ENCODE measurements around the gene RHBDD3. TPM values are rescaled to one million over a fixed set of nuclear protein-coding genes. Genes with fewer than 3 reads are reported as not detected.

The RHBDD3 gene
- total RNA-seq, 6 donors from 2014 or later = 17.3 to 47.1 (median 27.9) TPM

- 4% methylated on average over 16 of the region's 18 CpGs; no CpG with 5 or more reads in 1 of the 2 donors for WGBS, 2 donors
- Histone ChIP-seq H3K27me3 (peaks cover 0 to 27% (median 17%) of the 10 kb centered on the region in 4 donors), H3K4me3 (peak overlapping the region in 1 of 4 donors; percentile 26), H3K4me1 (peaks cover 74 to 90% (median 80%) of the 10 kb centered on the region in 4 donors), H3K36me3 (no peaks in the 10 kb centered on the region), H3K9me3 (no peaks in the 10 kb centered on the region), H3K27ac (peak overlapping the region; percentile 65 to 90 (median 85))
- peak; percentile 95 to 96 for DNase-seq
- no peak for TF ChIP-seq POLR2A (IDR thresholded peaks at IDR 0.05)
- peak in 2 of 4 donors; percentile 18 to 57 for TF ChIP-seq EP300 (IDR thresholded peaks at IDR 0.05)
- peak; percentile 77 for TF ChIP-seq POLR2AphosphoS5 (IDR thresholded peaks at IDR 0.05)
- no peak for TF ChIP-seq CTCF (IDR thresholded peaks at IDR 0.05)
- ATAC-seq (ENCODE audit: low FRiP score in 2 of 2) = peak; percentile 87 to 89
Measured at GRCh38 chr22:29310863-29311339, 43.1 kb upstream of the RHBDD3 start.

- ATAC-seq (ENCODE audit: low FRiP score in 2 of 2) (peak in 1 of 2 donors; percentile 0), DNase-seq (peak in 1 of 2 donors; percentile 87)
- no peak for TF ChIP-seq EP300 (IDR thresholded peaks at IDR 0.05)
- no peak for TF ChIP-seq POLR2A (IDR thresholded peaks at IDR 0.05)
- no peak for TF ChIP-seq CTCF (IDR thresholded peaks at IDR 0.05)
- TF ChIP-seq POLR2AphosphoS5 (IDR thresholded peaks at IDR 0.05) = no peak
- 78 to 80% methylated on average over 21 to 27 of the region's 28 CpGs for WGBS, 2 donors
- H3K4me1 ChIP-seq = peaks cover 69 to 89% (median 75%) of the 10 kb centered on the region in 4 donors
- H3K36me3 ChIP-seq = no peaks in the 10 kb centered on the region
- no peaks in the 10 kb centered on the region for H3K9me3 ChIP-seq
- H3K27me3 ChIP-seq = peaks cover 0 to 20% (median 11%) of the 10 kb centered on the region in 4 donors
- peak overlapping the region in 1 of 4 donors; percentile 26 for H3K4me3 ChIP-seq
- H3K27ac ChIP-seq = peak overlapping the region; percentile 63 to 90 (median 85)
Measured at GRCh38 chr22:29310065-29310862, 42.5 kb upstream of the RHBDD3 start.

DNA sequence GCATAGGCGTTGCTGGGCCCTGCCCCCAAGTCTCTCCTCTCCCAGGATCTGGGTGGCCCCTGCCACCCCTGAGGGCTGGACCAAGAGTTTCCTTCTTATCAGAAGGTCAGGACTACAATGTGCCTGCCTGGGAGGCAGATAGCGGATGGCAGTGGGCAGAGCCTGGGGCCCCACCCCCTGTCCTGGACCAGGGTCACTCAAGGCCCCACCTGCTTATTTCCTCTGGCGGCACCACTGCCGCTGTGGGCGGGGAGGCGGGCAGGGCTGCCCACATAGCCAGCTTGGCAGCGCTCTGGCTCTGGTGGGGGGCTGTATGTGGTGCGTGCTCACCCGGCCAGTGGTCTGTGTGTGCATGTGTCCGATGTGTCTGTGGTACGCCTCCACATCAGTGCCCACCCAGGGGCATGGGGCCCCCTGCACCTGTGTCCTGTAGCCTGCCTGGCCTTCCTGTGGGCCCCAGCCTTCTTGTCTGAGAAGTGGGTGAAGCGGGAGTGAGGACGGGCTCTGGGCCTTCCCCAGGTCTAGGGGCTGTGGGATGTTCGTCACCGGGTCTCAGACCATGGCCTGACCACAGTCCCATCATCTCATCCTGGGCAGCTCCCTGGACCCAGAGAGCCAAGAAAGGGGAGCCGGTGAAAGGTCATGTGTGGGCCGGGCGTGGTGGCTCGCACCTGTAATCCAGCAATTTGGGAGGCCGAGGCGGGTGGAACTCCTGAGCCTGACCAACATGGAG lies 41.7 kb upstream of the RHBDD3 start:
- Histone ChIP-seq H3K36me3 (no peaks in the 10 kb centered on the region), H3K9me3 (no peaks in the 10 kb centered on the region), H3K4me3 (peak overlapping the region in 2 of 4 donors; percentile 67 to 79), H3K27ac (peak overlapping the region; percentile 63 to 90 (median 83)), H3K27me3 (peaks cover 0 to 13% (median 5%) of the 10 kb centered on the region in 4 donors), H3K4me1 (peaks cover 62 to 81% (median 68%) of the 10 kb centered on the region in 4 donors)
- peak; percentile 52 to 82 for DNase-seq
- 85 to 87% methylated on average over 13 to 15 of the region's 21 CpGs for WGBS, 2 donors
- TF ChIP-seq POLR2AphosphoS5 (IDR thresholded peaks at IDR 0.05) (peak in 1 of 2 donors; percentile 55), POLR2A (IDR thresholded peaks at IDR 0.05) (no peak), EP300 (IDR thresholded peaks at IDR 0.05) (peak in 1 of 4 donors; percentile 40), CTCF (IDR thresholded peaks at IDR 0.05) (no peak)
- ATAC-seq (ENCODE audit: low FRiP score in 2 of 2) = no peak

- Histone ChIP-seq H3K36me3 (no peaks in the 10 kb centered on the region), H3K4me1 (peaks cover 55 to 74% (median 62%) of the 10 kb centered on the region in 4 donors), H3K4me3 (peak overlapping the region in 3 of 4 donors; percentile 67 to 79 (median 75)), H3K9me3 (no peaks in the 10 kb centered on the region), H3K27me3 (peaks cover 0 to 8% (median 3%) of the 10 kb centered on the region in 4 donors), H3K27ac (peak overlapping the region; percentile 63 to 90 (median 83))
- DNase-seq (no peak), ATAC-seq (ENCODE audit: low FRiP score in 2 of 2) (no peak)
- 59 to 62% methylated on average over 13 of the region's 13 CpGs for WGBS, 2 donors
- TF ChIP-seq EP300 (IDR thresholded peaks at IDR 0.05) = no peak
- TF ChIP-seq POLR2AphosphoS5 (IDR thresholded peaks at IDR 0.05) = no peak
- no peak for TF ChIP-seq CTCF (IDR thresholded peaks at IDR 0.05)
- TF ChIP-seq POLR2A (IDR thresholded peaks at IDR 0.05) = no peak
Measured at GRCh38 chr22:29308791-29309262, 41.0 kb upstream of the RHBDD3 start.
